Esophagus muscularis mucosa (tissue), 4 donors: Measurements from ENCODE around the gene XXYLT1.

Experiments
- CTCF ChIP-seq, 3 experiments: fragments of 200-600 bp in 2 of 3; fragments of 450-650 bp in 1 of 3; sonication (generic) in 2 of 3; IDR thresholded peaks; one replicate each; pipeline ENCODE4 v1.5.1; 2017 to 2019; ENCODE audit warnings: antibody characterized with exemption in 3 of 3, mild to moderate bottlenecking in 2 of 3, moderate library complexity in 1 of 3
- EP300 ChIP-seq: sonication (generic); formaldehyde crosslinking; IDR thresholded peaks from one replicate; pipeline ENCODE4 v1.6.1; 2017; ENCODE audit warnings: antibody characterized with exemption
- POLR2A ChIP-seq: fragments of 450-650 bp; IDR thresholded peaks from one replicate; pipeline ENCODE4 v1.6.1; 2017; ENCODE audit warnings: antibody characterized with exemption, moderate library complexity, mild to moderate bottlenecking, low read depth
- POLR2AphosphoS5 ChIP-seq, 2 donors: sonication (generic); formaldehyde crosslinking; IDR thresholded peaks; one replicate each; pipeline ENCODE4 v1.6.1; 2017; ENCODE audit warnings: antibody characterized with exemption in 2 of 2

- no peak for TF ChIP-seq POLR2A
- TF ChIP-seq CTCF (IDR thresholded peaks at IDR 0.05), result no peak
- no peak for TF ChIP-seq POLR2AphosphoS5 (IDR thresholded peaks at IDR 0.05)
- TF ChIP-seq EP300, result no peak
Measured at GRCh38 chr3:195054311-195054710, 216.6 kb downstream of the XXYLT1 start.
